Esophagus squamous epithelium (tissue), 5 donors: ENCODE data around the gene HOXC5. TPM values are rescaled to one million over a fixed set of nuclear protein-coding genes. Genes with fewer than 3 reads are reported as not detected.

Source experiments
- DNase-seq: peaks from one replicate; lab custom pipeline; 2025; lab: John Stamatoyannopoulos, UW
- H3K27ac ChIP-seq, 4 donors: fragments of 200-600 bp; sonication (generic); one replicate each; pipeline ENCODE4 v1.5.1; 2016 to 2019; ENCODE audit warnings: mild to moderate bottlenecking in 1 of 4
- H3K27me3 ChIP-seq, 4 donors: fragments of 200-600 bp; sonication (generic); 1 replicate in 3 of 4; 2 replicates in 1 of 4; pipeline versions ENCODE4 v1.5.1 to v1.6.0; 2017 to 2021; ENCODE audit warnings: antibody characterized with exemption in 1 of 4
- H3K36me3 ChIP-seq, 3 donors: fragments of 200-600 bp; sonication (generic); one replicate each; pipeline ENCODE4 v1.5.1; 2016 to 2019
- H3K4me1 ChIP-seq, 3 donors: fragments of 200-600 bp; sonication (generic); one replicate each; pipeline ENCODE4 v1.5.1; 2017 to 2019
- H3K4me3 ChIP-seq, 4 donors: fragments of 200-600 bp; sonication (generic); 1 replicate in 3 of 4; 2 replicates in 1 of 4; pipeline ENCODE4 v1.5.1; 2016 to 2019; ENCODE audit warnings: mild to moderate bottlenecking in 2 of 4, moderate library complexity in 1 of 4
- H3K9me3 ChIP-seq, 3 donors: fragments of 200-600 bp; sonication (generic); one replicate each; pipeline ENCODE4 v1.5.1; 2016 to 2019
- CTCF ChIP-seq, 6 experiments: fragments of 450-650 bp in 4 of 6; fragments of 200-600 bp in 2 of 6; sonication (generic) in 2 of 6; IDR thresholded peaks; one replicate each; pipeline ENCODE4 v1.5.1; 2016 to 2019; ENCODE audit warnings: antibody characterized with exemption in 6 of 6, mild to moderate bottlenecking in 4 of 6, moderate library complexity in 4 of 6
- POLR2A ChIP-seq, 4 donors: fragments of 450-650 bp; IDR thresholded peaks; one replicate each; pipeline ENCODE4 v1.6.1; 2017; ENCODE audit warnings: antibody characterized with exemption in 4 of 4, mild to moderate bottlenecking in 4 of 4, moderate library complexity in 3 of 4
- WGBS, 2 donors: methylation state at CpG; one replicate each; pipeline ENCODE4 v1.1.5; 2018; 5-methylcytosine and 5-hydroxymethylcytosine counted together
- intact Hi-C: fragments of 100-400 bp; cut with DNase I; formaldehyde crosslinking; loops from one replicate; pipeline ENCODE4 v1.15.0; 2022
- total RNA-seq, 4 donors: library from RNA; depleted of rRNA; stranded (reverse); fragments of >200 nt; gene quantifications; one replicate each; pipeline ENCODE4 v1.1.0, GENCODE V29; 2016
- donor health status: DM: yes; HTN: yes; CAD: no.

The HOXC5 gene
- total RNA-seq, 4 donors from 2014 or later, result 0.31 to 1.1 TPM; not detected in 2

GRCh38 chr12:53988541-53989226, 44.2 kb upstream of the HOXC5 start:
- Histone ChIP-seq H3K4me1 (peaks cover 18 to 45% (median 20%) of the 10 kb centered on the region in 3 donors), H3K27ac (no peak overlapping the region), H3K36me3 (no peaks in the 10 kb centered on the region), H3K4me3 (no peak overlapping the region), H3K9me3 (no peaks in the 10 kb centered on the region), H3K27me3 (peaks cover 36 to 100% (median 89%) of the 10 kb centered on the region in 4 donors)
- intact Hi-C loops, result no loop called here
- no peak for TF ChIP-seq CTCF (IDR thresholded peaks at IDR 0.05)
- TF ChIP-seq POLR2A (IDR thresholded peaks at IDR 0.05), result no peak
- no peak for DNase-seq
- 13 to 24% methylated on average over 4 to 5 of the region's 5 CpGs for WGBS, 2 donors

GRCh38 chr12:53989227-53990113, 43.4 kb upstream of the HOXC5 start:
- no peaks in the 10 kb centered on the region for H3K36me3 ChIP-seq
- TF ChIP-seq POLR2A (IDR thresholded peaks at IDR 0.05) (no peak), CTCF (IDR thresholded peaks at IDR 0.05) (peak in 4 of 6 experiments; percentile 16 to 45 (median 22))
- no peak overlapping the region for H3K27ac ChIP-seq
- no peak for DNase-seq
- H3K9me3 ChIP-seq, result no peaks in the 10 kb centered on the region
- H3K27me3 ChIP-seq, result peaks cover 42 to 100% (median 90%) of the 10 kb centered on the region in 4 donors
- peaks cover 22 to 44% (median 22%) of the 10 kb centered on the region in 3 donors for H3K4me1 ChIP-seq
- intact Hi-C loops, result no loop called here
- 7% methylated on average over 28 of the region's 28 CpGs for WGBS, 2 donors
- no peak overlapping the region for H3K4me3 ChIP-seq

GRCh38 chr12:53990311-53991076, 42.4 kb upstream of the HOXC5 start:
- intact Hi-C loops, result no loop called here
- peaks cover 45 to 100% (median 92%) of the 10 kb centered on the region in 4 donors for H3K27me3 ChIP-seq
- DNase-seq, result no peak
- TF ChIP-seq POLR2A (IDR thresholded peaks at IDR 0.05) (no peak), CTCF (IDR thresholded peaks at IDR 0.05) (no peak)
- H3K4me3 ChIP-seq, result no peak overlapping the region
- H3K27ac ChIP-seq, result no peak overlapping the region
- peaks cover 24 to 44% (median 26%) of the 10 kb centered on the region in 3 donors for H3K4me1 ChIP-seq
- WGBS, 2 donors, result 13 to 16% methylated on average over 11 to 14 of the region's 27 CpGs
- H3K36me3 ChIP-seq, result no peaks in the 10 kb centered on the region
- H3K9me3 ChIP-seq, result no peaks in the 10 kb centered on the region

GRCh38 chr12:53991077-53991460, 41.8 kb upstream of the HOXC5 start:
- Histone ChIP-seq H3K36me3 (no peaks in the 10 kb centered on the region), H3K27ac (no peak overlapping the region), H3K4me3 (no peak overlapping the region), H3K9me3 (no peaks in the 10 kb centered on the region), H3K27me3 (peaks cover 43 to 100% (median 91%) of the 10 kb centered on the region in 4 donors), H3K4me1 (peaks cover 22 to 44% (median 24%) of the 10 kb centered on the region in 3 donors)
- 3 to 20% methylated on average over 1 to 7 of the region's 8 CpGs for WGBS, 2 donors
- no peak for TF ChIP-seq CTCF (IDR thresholded peaks at IDR 0.05)
- TF ChIP-seq POLR2A (IDR thresholded peaks at IDR 0.05), result no peak
- DNase-seq, result no peak
- intact Hi-C loops, result no loop called here
